Neural crest cell (in vitro differentiated cells): ENCODE data around the gene ING5. TPM values are rescaled to one million over a fixed set of nuclear protein-coding genes. Genes with fewer than 3 reads are reported as not detected.

ENCODE experiments used
- DNase-seq: peaks from one replicate; pipeline ENCODE4 v3.0.0; 2021; ENCODE audit warnings: low read depth, mixed read lengths, low spot score
- H3K27ac Mint-ChIP-seq: one replicate; pipeline ENCODE4 v1.8.0; 2021; ENCODE audit warnings: mild to moderate bottlenecking, mixed read lengths; ENCODE audit not compliant: unreplicated experiment
- H3K27me3 Mint-ChIP-seq: 2 replicates; pipeline ENCODE4 v1.8.0; 2021; ENCODE audit warnings: low read depth, mild to moderate bottlenecking, mixed read lengths
- H3K36me3 Mint-ChIP-seq: 2 replicates; pipeline ENCODE4 v1.8.0; 2021; ENCODE audit warnings: low read depth, mild to moderate bottlenecking, mixed read lengths
- H3K4me1 Mint-ChIP-seq: 2 replicates; pipeline ENCODE4 v1.8.0; 2021; ENCODE audit warnings: mixed read lengths
- H3K4me3 Mint-ChIP-seq: one replicate; pipeline ENCODE4 v1.8.0; 2021; ENCODE audit warnings: mild to moderate bottlenecking, mixed read lengths
- H3K9me3 Mint-ChIP-seq: 2 replicates; pipeline ENCODE4 v1.8.0; 2021; ENCODE audit warnings: mixed read lengths
- long read RNA-seq: library from polyadenylated mRNA; unstranded; transcript quantifications from one replicate; pipeline ENCODE4 v2.0.0, GENCODE V29; 2020
- total RNA-seq: library from RNA; stranded (reverse); gene quantifications from 2 replicates; pipeline ENCODE4 v1.2.1, GENCODE V29; 2021
- TF ChIP-seq, protein P1 (sequence below): fragments of 200-600 bp; sonication (generic); conservative IDR thresholded peaks from 2 replicates; pipeline ENCODE4 v1.5.0; 2021; ENCODE audit warnings: antibody characterized with exemption, mild to moderate bottlenecking

ING5 gene
- 61.9 and 63.4 TPM in 2 replicates for total RNA-seq
- long read RNA-seq, partial matches to known transcripts: 0 of 11 reads
- long read RNA-seq, other reads (novel, unspliced or antisense): 8 of 11 reads

DNA sequence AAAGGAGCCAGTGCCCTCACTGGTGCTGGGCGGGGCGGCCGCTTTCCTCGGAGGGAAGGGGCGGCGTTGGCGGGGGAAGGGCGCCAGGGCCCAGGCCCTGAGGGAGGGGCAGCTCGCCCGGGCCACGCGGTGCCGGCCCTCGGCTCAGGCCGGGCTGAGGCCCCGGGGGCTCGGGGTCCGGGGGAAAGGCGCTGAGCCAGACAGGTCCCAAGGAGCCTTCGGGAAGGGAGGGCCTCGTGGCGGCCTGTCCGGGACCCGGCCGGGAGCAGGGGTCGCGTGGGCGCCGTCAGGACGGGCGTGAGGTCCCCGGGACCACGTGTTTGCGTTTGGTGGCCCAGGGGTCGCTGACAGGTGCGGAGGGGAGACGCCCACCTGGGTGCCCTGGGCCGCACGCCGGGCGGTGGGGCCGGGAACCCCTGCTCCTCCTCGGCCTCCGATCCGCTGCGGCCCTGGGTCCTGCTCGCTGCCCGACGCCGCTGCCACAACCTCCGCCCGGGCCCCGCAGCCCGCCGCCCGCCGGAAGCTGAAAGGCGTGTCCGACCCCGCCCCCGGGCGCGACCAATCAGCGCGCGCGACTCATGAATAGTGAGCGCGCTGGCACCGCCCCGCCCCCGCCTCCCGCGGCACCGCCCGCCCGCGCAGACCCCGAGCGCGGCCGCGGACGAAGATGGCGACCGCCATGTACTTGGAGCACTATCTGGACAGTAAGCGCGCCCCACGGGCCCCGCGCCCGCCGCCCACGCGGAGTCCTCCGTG lies at the start of gene ING5:
Gene ING5, plus strand, starts transcription at position 641 of the 756 bp plus-strand sequence. Its CDS starts 27 bp downstream, at position 668.
- H3K4me3 Mint-ChIP-seq: peak within 1 kb of the TSS; percentile 95
- peak; percentile 96 for DNase-seq
- H3K4me1 Mint-ChIP-seq: peaks cover 23% of the 10 kb centered on the region
- H3K27ac Mint-ChIP-seq: peak within 1 kb of the TSS; percentile 96
- no peaks in the 10 kb centered on the region for H3K27me3 Mint-ChIP-seq
- peaks cover 6% of the 10 kb centered on the region for H3K9me3 Mint-ChIP-seq
- TF ChIP-seq, protein P1, sequence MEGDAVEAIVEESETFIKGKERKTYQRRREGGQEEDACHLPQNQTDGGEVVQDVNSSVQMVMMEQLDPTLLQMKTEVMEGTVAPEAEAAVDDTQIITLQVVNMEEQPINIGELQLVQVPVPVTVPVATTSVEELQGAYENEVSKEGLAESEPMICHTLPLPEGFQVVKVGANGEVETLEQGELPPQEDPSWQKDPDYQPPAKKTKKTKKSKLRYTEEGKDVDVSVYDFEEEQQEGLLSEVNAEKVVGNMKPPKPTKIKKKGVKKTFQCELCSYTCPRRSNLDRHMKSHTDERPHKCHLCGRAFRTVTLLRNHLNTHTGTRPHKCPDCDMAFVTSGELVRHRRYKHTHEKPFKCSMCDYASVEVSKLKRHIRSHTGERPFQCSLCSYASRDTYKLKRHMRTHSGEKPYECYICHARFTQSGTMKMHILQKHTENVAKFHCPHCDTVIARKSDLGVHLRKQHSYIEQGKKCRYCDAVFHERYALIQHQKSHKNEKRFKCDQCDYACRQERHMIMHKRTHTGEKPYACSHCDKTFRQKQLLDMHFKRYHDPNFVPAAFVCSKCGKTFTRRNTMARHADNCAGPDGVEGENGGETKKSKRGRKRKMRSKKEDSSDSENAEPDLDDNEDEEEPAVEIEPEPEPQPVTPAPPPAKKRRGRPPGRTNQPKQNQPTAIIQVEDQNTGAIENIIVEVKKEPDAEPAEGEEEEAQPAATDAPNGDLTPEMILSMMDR: peak; percentile 8
- H3K36me3 Mint-ChIP-seq: peaks cover 20% of the 10 kb centered on the region

DNA sequence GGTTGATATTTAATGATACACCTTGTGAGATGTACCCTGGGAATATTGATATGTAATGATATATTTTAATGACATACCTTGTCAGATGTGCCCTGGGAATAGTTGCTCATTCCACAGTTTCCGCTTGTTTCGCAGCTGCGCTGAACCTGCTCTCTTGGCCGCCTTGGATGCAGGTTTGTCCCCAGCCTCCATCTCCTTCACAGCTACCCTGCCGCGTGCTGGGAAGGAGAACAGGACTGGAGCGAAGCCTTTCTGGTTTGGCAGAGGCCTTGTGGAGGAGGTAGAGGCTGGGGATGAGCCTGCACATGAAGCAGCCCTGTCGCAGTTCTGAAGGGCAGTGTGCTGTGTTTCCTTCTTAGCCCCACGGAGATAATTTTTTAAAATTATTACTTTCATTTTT lies 49.7 kb upstream of the ING5 start:
- TF ChIP-seq, protein P1: no peak
- Mint-ChIP-seq H3K4me1 (no peaks in the 10 kb centered on the region), H3K27me3 (no peaks in the 10 kb centered on the region), H3K9me3 (no peaks in the 10 kb centered on the region), H3K4me3 (no peak overlapping the region), H3K27ac (no peak overlapping the region), H3K36me3 (peaks cover 6% of the 10 kb centered on the region)
- no peak for DNase-seq

DNA sequence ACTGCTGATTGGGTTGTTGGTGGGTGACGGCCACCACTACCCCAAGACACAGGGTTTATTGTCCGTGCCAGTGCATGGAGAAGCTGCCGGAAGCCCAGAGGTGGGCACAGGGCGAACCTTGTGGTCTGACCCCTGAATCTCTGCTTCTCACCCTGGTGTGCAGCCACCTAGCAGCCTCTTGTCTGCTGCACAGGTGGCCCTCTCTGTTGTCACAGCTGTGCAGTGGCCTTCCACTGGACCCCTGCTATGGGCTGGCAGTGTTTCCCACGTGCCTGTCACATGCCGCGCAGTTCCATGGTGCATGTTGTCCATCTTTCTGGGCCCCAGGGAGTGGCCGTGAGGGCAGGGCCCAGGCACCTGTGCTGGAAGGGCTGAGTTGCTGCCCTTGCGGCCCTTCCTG lies 49.1 kb upstream of the ING5 start:
- TF ChIP-seq, protein P1: no peak
- no peaks in the 10 kb centered on the region for H3K27me3 Mint-ChIP-seq
- H3K27ac Mint-ChIP-seq: no peak overlapping the region
- peaks cover 6% of the 10 kb centered on the region for H3K36me3 Mint-ChIP-seq
- H3K4me1 Mint-ChIP-seq: no peaks in the 10 kb centered on the region
- H3K9me3 Mint-ChIP-seq: no peaks in the 10 kb centered on the region
- no peak for DNase-seq
- no peak overlapping the region for H3K4me3 Mint-ChIP-seq

DNA sequence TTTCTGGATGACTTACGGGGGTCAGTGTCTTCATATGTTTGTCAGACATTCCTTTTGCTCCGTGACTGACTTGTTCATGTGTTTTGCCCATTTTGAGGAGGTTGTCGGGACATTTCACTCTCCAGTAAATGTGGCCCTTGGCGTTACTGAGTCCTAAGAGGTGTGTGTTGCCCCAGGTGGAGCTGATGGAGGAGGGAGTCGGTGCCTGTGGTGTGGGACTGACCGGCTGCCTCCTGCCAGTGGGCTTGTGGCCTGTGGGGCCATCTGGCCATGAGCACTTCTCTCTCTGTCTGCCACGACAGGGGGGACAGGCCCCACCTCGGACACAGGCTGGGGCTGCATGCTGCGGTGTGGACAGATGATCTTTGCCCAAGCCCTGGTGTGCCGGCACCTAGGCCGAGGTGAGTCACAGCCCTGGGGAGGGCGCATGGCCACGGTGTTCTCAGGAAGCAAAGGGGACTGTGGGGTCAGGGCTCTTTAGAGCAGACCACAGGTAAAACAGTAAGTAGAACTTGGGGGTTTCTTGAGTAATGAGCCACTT lies 48.6 kb upstream of the ING5 start:
- no peak overlapping the region for H3K4me3 Mint-ChIP-seq
- TF ChIP-seq, protein P1: no peak
- H3K4me1 Mint-ChIP-seq: no peaks in the 10 kb centered on the region
- H3K36me3 Mint-ChIP-seq: peaks cover 6% of the 10 kb centered on the region
- no peak for DNase-seq
- H3K27me3 Mint-ChIP-seq: no peaks in the 10 kb centered on the region
- no peaks in the 10 kb centered on the region for H3K9me3 Mint-ChIP-seq
- H3K27ac Mint-ChIP-seq: no peak overlapping the region

DNA sequence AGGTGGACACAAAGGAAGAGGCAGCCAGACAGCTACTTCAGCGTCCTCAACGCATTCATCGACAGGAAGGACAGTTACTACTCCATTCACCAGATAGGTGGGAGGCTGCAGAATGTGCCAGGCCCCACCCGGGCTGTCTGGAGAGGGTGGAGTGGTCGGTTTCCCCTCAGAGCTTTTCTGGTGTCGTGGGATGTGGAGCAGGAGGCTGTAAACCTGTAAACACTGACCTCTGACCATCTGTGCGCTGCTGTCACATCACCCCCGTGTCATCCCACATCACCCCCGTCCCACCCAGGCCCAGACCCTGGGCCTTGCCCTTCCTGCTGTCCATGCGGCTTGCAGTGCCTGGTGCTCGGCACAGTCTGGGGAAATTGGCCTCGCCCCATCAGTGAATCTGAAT lies 47.3 kb upstream of the ING5 start:
- Mint-ChIP-seq H3K36me3 (peaks cover 6% of the 10 kb centered on the region), H3K27me3 (no peaks in the 10 kb centered on the region), H3K4me3 (no peak overlapping the region), H3K4me1 (no peaks in the 10 kb centered on the region), H3K27ac (peak overlapping the region; percentile 43), H3K9me3 (no peaks in the 10 kb centered on the region)
- TF ChIP-seq, protein P1: no peak
- DNase-seq: no peak
